GM19240 (cell line): ENCODE measurements around the gene LSM4.
"Not testable (repeated sequence)": the region's sequence is repeated elsewhere in the genome, so short reads cannot be mapped to it uniquely, and the experiment has no call there.

Experiments
- DNase-seq: peaks from one replicate; pipeline ENCODE4 v3.0.0; 2011; ENCODE audit warnings: low spot score; ENCODE audit not compliant: insufficient read length

Gene LSM4

DNA sequence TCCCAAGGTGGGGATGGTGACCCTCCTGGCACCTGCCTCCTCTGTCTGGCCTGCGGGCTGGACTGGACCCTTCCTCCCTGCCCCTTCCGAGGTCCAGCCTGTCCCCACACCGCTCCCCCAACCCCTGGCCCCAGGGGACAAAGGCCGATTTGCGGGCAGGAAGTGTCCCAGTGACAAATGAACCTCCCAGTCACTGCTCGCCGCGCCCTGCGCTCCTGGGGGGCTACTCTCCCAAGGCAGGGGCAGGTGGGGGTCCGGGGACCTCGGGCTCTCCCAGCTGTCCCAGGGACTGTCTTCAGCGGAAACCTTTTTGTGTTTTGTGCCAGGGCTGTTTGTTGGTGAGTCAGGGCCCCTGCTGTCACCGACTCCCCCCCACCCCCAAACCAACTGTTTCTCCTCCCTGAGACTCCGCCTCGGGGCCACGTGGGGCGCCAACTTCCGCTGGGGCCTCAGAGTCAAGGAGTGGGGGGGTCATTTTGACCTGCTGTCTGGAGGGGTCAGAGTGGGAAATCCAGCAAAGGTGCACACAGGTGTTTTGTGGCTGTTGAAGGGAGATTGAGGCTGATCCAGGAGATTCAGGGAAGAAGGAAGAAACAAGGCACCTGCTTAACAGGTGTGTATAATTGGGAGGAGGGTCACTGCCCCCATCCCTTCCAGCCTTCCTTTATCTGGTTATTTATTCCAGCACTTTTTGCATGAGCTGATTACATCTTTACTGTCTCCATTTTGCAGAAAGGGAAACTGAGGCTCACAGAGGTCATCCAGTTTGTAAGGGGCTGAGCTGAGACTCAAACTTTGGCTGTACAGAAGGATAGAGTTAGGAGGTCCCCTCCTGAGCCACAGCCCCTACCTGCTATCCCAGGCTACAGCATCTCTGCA lies 18.4 kb upstream of the LSM4 start:
- DNase-seq = peak; percentile 80

DNA sequence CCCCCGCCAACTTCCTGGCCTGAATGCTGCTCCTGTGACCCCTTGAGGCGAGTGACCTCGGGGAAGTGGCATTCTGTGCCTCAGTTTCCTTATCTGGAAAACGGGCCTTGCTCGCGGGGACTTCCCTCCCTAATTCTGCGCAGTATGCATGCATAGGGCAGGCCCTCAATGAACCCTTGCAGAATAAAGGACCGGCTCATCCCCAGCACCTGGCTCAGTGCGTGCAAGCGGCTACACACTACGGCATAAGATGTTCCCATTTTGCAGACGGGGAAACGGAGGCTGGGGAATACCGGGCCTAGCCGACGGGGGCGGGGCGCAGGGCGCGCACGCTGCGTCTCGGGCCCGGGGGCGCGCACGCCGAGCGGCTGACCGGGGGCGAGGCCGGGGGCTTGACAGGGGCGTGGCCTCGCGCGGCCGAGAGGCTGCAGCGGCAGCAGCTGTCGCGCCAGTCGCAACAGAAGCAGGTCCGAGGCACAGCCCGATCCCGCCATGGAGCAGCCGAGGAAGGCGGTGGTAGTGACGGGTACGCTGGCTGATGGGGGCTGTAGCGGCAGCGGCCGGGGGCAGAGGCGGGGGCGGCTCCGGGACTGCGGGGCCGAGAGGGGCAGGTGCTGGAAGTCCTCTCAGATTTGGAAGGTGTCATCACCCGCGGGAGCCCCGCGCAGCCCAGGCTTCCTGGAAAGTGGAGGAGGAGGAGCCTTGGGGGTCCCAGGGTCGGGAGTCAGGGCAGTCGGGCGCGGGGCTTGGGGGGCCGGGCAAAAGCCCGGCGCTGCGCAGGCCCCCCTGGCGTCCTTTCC lies 17.5 kb upstream of the LSM4 start, which contains the start of gene PGPEP1:
Gene PGPEP1 (plus strand): TSS at position 409 of the 800 bp plus-strand sequence. CDS start 84 bp downstream, at position 493.
- DNase-seq = peak; percentile 75

DNA sequence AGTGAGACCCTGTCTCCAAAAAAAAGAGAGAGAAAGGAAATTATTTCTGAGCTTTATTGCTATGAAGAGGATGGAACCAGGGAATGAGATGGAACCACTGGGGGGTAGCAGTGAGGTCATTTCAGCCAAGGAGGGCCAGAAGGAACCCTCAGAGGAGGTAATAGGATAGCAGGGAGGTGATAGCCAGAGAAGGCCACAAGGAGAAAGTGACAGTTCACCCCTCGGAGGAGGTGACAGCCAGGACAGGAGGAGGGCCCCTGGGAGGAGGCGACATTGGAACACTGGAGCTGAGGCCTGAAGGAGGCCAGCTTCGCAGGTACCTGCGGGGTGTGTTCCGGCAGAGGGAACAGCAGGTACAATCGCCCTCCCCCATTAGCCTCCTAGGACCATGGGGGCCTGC lies 16.8 kb upstream of the LSM4 start:
- DNase-seq = no peak

DNA sequence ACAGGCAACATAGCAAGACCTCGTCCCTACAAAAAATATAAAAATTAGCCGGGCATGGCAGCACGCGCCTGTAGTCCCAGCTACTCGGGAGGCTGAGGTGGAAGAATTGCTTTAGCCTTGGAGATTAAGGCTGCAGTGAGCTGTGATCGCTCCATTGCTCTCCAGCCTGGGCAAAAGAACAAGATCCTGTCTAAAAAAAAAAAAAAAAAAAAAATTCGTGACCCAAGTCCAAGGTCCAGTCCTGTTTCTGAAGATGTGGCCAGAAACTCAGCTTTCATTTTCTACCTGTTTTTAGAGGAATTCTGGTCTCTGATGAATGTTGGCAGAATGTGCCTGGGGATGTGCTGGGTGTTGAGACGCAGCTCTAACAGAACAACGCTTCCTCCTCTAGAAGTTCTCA lies 15.7 kb upstream of the LSM4 start:
- no peak for DNase-seq

DNA sequence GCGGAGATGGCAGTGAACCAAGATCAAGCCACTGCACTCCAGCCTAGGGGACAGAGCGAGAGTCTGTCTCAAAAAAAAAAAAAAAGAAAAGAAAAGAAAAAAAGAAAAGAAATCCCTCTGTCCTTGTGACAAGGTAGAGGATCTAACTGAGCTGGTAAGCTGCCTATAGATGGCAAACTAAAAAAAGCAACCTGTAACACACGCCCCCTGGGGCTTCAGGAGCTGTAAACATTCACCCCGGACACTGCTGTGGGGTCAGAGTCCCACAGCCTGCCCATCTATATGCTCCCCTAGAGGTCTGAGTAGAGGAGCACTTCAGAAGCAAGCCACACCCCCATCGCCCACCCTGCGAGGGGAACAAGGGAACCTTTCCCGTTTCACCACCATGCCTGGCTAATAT lies 13.2 kb upstream of the LSM4 start:
- no peak for DNase-seq

DNA sequence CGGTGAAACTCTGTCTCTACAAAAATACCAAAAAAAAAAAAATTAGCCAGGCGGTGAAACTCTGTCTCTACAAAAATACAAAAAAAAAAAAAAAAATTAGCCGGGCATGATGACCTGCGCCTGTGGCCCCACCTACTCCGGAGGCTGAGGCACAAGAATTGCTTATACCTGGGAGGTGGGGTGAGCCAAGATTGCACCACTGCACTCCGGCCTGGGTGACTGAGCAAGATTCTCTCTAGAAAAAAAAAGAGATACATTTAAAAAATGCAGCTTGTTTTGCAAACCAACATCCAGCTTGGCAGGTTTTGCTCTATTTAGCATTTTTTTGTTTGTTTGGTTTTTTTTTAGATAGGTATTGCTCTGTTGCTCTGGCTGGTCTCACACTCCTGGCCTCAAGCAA lies 10.8 kb upstream of the LSM4 start:
- DNase-seq = no peak

DNA sequence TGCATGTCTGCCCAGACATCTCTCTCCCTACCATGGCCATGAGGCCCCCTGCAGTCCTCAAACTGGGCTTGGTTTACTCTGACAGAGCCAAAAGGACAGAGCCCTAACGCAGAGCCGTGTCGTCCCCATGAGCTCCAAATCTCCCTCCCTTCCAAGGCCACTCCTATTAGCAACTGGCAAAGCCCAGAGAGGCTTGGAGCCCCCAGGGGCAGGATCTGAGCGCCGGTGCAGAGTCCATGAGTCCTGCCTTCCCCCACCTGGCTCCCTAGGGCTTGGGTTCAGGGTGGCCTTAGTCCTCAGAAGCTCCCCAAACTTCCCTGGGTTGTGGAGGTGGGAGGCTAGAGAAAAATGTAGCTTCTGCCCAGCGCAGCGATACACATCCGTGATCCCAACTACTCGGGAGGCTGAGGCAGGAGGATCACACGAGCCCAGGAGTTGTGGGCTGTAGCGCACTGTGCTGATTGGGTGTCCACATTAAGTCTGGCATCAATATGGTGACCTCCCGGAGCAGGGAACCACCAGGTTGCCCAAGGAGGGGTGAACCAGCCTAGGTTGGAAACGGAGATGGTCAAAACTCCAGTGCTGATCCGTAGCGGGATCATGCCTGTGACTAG lies 10.1 kb upstream of the LSM4 start:
- DNase-seq = no peak

DNA sequence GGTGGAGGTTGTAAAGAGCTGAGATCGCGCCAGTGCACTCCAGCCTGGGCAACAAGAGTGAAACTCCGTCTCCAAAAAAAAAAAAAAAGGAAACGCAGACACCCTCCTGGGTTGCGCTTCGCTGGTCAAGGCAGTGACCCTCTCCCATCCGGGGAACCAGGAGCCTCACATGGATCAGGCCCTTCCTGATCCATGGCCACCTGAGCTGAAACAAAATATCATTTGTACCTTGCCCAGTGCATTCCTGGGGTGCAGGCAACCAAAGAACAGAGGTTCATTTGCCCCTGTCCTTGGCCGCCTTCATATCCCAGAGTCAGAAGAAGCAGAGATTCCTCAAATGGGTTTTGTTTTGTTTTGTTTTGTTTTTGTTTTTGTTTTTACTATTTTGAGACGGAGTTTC lies 8.0 kb upstream of the LSM4 start:
- no peak for DNase-seq

DNA sequence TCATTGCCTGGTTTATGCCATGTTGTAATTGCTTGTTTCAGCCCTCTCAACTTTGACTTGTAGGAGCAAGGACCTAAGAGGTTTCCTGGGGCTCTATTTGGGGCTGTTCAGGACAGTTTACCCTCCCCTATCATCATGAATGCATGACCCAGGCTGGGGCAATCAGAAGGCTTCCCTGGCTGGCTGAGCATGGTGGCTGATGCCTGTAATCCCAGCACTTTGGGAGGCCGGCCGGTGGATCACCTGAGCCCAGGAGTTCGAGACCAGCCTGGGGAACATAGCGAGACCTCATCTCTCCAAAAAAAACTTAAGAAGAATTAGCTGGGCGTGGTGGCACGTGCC lies 6.1 kb upstream of the LSM4 start:
- DNase-seq = no peak

DNA sequence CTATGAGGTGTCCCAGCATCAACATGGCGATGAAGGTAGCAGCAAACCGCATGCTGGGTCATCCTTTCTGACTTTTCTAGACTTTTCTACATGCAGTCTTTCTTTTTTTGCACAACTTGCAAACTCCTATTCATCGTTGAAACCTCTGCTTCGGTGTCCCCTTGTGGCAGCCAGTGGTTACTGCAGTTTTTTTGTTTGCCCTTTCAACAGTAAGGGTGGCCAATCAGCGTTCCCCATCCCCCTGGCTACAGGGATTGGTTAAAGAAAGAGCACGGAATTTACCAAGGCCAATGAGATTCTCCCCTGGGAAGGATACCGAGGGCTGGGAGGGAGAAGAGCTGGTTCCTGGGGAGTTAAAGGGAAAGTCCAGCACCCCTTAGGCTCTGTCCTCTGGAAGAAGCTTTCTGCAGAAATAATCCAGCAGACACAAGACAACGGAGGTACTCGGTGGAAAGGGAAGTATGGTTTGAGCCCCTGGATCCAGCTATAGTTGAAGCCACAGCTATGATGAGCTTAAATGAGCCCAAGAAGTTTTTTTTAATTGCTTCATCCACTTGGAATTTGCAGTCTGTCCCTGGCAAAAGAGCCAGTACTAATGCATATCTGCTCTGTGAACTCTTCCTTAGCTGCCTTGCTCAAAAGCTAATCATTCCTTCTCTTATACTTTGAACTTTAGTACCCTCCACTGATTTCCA lies 5.6 kb upstream of the LSM4 start:
- peak; percentile 99 for DNase-seq

DNA sequence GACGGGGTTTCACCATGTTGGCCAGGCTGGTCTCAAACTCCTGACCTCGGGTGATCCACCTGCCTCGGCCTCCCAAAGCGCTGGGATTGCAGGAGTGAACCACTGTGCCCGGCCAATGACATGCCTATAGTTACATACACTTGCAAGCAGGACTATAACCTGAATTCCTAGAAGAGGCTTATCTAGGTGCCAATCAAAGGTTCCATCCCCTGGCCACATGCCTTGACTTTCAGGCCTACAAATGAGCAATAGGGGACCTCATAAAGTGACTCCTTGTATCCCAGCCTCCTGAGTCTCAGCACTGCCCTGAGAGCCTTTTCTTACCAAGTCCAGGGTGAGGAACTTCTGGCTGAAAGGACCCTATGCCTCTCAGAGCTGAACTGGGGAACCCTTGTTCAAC lies 3.9 kb upstream of the LSM4 start:
- no peak for DNase-seq

DNA sequence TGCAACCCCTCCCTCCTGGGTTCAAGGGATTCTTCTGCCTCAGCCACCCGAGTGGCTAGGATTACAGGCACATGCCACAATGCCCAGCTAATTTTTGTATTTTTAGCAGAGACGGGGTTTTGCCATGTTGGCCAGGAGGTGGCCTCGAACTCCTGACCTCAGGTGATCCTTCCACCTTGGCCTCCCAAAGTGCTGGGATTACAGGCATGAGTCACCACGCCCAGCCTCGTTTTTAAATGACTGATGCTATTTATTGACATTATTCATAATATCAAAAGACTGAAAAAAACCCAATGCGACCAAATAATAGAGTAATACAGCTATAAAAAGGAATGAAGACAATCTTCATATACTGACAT lies 1.5 kb upstream of the LSM4 start:
- not testable (repeated sequence) for DNase-seq

DNA sequence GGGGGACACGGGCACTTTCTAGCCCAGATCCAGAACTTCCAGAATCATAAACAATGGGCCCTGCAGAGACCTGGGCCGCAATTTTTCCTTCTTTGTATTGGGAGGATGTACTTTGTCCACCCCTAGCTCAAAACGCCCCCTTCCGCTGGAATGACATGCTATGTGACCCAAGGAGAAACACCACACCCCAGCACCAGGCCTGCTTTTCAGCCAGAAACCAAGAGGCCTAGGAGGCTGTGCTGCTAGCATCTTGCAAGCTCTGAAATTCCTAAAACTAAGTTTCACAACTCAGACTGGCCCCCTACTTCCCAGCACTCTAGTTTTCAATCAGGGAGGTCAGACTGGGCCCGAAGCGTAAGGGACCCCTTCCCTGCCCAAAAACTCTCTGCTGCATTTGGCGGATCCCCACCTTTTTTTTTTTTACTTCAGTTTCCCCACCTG lies 538 bp downstream of the LSM4 start:
- no peak for DNase-seq

DNA sequence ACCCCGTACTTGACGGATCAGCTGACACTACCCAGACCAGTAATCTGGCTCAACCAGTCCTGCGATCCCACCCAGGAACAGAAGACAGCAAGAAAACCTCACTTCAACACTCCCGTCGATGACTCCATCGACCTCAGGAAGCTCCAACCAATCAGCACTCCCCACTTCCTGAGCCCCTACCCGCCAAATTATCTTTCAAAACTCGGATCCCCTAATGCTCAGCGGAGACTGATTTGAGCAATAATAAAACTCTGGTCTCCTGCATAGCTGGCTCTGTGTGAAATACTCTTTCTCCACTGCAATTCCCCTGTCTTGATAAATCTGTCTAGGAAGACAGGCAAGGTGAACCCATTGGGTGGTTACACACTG lies 1.2 kb downstream of the LSM4 start:
- DNase-seq = no peak

DNA sequence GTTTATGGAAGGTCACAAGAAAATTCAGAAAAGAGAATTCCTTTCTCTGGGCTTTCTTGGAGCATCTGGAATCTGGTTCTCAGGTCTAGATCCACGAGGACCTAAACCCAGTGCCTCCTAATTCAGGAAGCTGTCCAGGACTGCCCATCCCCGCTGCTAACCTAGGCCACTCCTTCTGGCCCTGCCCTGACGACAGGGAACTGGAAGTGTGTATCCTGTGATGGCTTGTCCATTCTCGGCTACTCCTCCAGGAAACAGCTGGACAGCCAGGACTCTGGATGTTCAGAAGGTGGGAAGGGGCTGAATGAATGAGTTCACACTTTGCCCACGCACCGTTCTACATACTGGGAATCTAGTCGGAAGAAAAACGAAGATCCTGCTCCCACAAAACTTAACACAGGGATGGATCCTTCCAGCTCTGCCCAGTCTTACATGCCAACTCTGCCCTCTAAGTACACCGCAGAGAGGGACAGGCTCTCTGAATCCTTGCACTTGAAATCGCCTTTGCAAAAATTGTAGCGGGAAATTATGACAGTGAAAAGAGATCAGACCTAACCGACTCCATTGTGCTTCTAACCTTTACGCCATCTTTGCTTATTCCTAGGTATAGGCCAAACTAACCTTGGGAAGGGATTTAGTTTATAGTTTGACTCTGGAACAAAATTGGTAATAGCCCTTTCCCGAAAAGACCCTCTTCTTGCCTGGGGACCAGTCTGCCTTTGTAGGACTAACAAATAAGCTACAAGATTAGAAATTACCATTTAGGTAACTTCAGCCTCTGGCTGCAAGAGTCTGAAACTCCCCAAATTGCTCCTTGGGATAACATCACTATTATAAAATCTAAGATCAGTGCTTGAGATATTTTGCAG lies 1.8 kb downstream of the LSM4 start:
- no peak for DNase-seq

DNA sequence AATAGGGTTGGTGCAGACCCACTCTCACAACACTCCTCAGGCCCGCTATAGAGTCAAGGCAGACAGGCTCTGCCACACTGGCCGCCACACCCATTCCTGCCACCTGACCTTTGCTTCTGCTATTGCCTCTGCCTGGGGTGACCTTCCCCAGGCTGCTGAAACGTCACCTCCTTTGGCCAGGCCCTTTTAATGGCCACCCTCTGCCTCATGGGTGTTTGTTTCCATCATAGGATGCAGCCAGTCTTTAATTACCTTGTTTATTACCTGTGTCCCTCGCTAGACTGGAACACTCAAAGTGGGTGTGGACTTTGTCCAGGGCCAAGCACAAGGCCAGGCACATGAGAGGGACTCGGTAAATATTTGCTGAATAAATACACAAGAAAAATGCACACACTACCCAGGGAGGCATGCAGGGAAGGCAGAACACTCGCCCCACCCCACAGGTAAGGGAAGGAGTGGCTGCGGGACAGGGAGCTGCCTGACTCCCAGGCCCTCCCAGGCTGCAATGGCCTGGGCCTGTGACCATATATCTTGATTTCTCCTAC lies 3.2 kb downstream of the LSM4 start:
- DNase-seq = no peak

DNA sequence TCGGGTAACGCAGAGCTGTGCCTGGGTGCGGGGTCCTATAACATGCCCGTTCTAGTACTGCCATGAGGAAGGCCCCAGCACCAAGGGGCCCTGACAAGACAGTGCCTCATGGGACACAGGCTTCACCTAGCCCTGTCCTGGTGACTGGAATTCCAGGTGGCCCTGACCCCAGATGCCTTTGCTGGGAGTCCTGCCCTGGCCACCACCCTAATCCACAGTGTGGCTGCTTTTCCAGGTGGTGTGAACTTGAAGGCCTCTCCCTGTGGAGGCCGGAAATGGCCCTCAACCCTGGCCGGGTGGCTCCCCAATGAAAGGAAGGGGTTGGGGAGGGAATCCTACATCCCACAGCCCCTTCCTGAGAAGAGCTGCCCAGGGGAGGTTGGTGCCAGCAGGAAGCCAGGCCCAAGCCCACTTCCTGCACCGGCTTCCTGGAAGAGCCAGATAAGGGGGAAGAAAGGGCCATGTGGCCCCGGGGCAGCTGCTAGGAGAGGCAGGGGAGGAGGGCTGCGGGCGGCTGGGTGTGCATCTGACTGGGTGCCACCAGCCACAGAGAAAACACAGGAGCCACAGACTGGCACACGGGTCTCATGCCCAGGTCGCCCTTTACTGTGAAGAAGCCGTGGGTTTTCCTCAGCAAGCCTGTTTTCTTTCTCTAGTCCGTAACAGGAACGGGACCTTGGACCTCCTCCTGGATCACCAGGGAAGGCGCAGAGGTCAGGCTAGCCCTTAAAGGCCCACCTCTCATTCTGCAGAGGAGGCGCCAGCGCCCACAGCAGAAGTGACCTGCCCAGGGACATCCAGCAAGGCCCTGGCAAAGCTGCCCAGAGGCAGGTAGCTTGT lies 4.7 kb downstream of the LSM4 start:
- DNase-seq = no peak

DNA sequence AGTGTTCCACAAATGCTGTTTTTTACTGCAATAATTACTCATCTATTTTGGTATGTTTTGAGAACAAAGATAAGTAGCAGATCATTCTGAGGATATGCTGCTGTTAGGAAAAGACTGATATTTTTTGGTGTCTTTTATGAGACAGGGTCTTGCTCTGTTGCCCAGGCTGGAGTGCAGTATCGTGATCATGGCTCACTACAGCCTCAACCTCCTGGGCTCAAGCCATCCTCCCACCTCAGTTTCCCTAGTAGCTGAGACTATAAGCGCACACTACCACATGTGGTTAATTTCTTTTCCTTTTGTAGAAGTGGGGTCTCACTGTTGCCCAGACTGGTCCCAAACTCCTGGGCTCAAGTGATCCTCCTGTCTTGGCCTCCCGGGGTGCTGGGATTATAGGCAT lies 9.5 kb downstream of the LSM4 start:
- DNase-seq = no peak

DNA sequence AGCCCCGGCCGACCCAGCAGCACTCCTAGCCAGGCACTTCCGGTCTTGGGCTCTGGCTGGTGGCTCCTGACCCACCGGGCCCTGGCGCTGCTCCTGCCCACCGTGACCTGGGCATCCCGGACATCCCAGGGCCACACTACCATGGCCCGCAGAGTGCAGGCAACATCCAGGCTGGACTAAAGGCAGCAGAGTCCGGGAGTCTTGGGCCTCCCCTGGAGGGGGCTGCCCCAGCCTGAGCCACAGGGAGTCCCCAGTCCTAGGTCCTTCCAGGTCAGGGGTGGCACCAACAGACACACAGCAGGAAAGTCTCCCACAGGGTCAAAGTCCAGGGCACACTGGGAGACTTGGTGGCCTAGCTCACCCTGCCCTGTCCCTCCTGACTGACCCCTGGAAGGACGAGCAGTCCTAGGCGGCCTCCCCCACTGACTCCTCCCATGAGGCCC lies 10.8 kb downstream of the LSM4 start:
- DNase-seq = no peak
